GM12865 (cell line): ENCODE measurements around the gene LHPP.

ENCODE experiments used
- DNase-seq: peaks from one replicate; pipeline ENCODE4 v3.0.0; 2010; ENCODE audit warnings: low read depth
- H3K4me3 ChIP-seq: 2 replicates; pipeline ENCODE4 v1.5.1; 2011; ENCODE audit warnings: mild to moderate bottlenecking, low read depth, low read length, control low read depth
- CTCF ChIP-seq: IDR thresholded peaks from 2 replicates; pipeline ENCODE4 v1.5.1; 2011; ENCODE audit warnings: low read length, control low read depth, low read depth, inconsistent platforms; ENCODE audit not compliant: insufficient read depth; ENCODE audit errors: missing control alignments

Gene LHPP

GRCh38 chr10:124645467-124646095 lies 184.0 kb downstream of the LHPP start:
- no peak for DNase-seq
- no peak overlapping the region for H3K4me3 ChIP-seq
- TF ChIP-seq CTCF, result no peak

- no peak overlapping the region for H3K4me3 ChIP-seq
- DNase-seq, result no peak
- no peak for TF ChIP-seq CTCF
Measured at GRCh38 chr10:124646483-124647352, 185.1 kb downstream of the LHPP start.

DNA sequence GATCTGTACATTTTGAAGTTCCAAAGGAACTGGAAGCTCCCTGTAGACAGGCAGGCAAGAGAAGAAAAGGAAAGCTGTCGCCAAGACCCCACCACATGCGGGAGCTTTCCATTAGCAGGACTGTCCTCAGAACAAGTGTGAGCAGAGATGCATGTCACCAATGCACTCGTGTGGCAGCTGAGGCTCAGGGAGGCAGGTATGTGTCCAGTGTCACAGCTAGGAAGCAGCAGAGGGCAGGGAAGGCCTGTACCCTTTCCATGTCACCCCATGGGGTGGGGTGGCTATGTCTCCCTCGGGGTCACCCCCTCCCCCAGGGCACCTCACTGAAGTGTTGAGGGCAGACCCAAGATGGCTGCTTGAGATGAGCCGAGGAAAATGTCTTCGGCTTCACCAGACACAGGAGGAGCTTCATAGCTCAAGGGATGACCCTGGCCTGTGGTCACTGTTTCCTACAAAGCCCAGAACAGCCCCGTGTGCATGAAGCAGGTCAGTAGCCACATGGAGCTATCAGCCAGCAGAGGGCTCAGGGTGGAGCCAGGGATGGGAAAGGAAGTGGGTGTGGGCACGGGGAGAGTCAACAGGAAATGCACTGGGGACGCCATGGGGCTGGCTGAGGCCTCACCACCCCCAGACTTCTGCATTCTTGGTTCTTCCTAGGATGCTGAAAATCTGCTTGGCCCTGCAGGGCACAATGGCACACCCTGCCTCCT lies 186.0 kb downstream of the LHPP start:
- TF ChIP-seq CTCF, result peak; percentile 57
- H3K4me3 ChIP-seq, result peak overlapping the region; percentile 10; the same call in 1 of the 2 replicates
- peak; percentile 86 for DNase-seq

GRCh38 chr10:124648131-124648475 lies 186.5 kb downstream of the LHPP start:
- no peak for DNase-seq
- no peak for TF ChIP-seq CTCF
- peak overlapping the region; percentile 10; the same call in 1 of the 2 replicates for H3K4me3 ChIP-seq

DNA sequence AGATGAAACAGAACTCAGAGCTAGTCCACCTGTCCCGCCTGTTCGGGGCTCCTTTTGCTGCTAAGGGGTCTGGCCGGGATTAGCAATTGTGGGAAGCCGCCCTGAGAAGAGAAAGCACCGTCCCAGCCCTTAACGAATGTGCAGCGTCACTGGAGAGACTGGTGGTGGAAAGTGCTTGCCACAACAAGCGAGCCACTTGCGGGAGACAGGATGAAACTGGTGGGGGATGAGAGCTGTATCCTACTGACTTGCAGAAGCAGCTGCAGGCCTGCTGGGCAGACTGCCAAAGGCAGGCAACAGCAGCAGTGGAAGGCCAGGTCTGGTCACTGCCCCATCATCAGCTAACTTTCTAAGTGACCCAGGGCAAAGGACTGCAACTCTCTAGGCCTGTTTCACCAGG lies 187.1 kb downstream of the LHPP start:
- TF ChIP-seq CTCF, result no peak
- H3K4me3 ChIP-seq, result no peak overlapping the region
- peak; percentile 77 for DNase-seq

GRCh38 chr10:124649214-124649613 lies 187.6 kb downstream of the LHPP start:
- no peak for DNase-seq
- TF ChIP-seq CTCF, result no peak
- no peak overlapping the region for H3K4me3 ChIP-seq
